Measurements from ENCODE around the gene SETD1B.

The SETD1B gene

DNA sequence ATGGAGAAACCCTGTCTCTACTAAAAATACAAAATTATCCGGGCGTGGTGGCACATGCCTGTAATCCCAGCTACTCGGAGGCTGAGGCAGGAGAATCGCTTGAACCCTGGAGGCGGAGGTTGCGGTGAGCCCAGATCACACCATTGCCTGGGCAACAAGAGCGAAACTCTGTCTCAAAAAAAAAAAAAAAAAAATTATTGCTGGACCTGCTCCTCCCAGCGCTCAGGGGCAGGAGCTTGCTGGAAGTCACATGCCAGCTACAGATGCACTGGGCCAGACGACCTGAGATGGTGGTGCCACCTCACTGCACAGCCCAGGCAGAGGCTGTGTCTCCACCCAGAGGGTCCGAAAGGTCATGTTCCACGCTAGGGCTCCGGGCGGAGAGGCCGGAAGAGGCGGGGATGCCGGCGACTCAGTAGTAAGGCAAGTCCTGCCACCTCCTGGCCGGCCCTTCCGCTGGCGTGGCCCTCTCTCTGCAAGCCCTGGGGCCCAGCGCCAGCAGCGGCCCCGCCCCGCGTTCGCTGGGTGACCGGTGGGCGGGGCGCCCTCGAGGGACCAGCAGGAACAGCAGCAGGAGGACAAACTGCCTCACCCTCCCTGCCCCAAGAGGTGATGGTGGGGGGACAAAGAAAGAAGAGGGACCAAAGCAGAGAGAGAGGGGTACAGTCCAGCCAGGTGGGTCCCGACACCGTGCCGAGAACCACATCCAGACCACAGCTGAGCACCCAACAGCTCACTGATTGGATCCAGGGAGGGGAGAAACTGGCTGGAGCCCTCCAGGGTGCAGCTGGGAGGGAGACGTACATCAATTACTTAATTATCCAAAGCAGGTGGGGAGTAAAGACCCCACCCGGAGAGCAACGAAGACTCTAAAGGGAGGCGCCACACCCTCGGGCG lies 6.7 kb upstream of the SETD1B start:
- no peak for DNase-seq

DNA sequence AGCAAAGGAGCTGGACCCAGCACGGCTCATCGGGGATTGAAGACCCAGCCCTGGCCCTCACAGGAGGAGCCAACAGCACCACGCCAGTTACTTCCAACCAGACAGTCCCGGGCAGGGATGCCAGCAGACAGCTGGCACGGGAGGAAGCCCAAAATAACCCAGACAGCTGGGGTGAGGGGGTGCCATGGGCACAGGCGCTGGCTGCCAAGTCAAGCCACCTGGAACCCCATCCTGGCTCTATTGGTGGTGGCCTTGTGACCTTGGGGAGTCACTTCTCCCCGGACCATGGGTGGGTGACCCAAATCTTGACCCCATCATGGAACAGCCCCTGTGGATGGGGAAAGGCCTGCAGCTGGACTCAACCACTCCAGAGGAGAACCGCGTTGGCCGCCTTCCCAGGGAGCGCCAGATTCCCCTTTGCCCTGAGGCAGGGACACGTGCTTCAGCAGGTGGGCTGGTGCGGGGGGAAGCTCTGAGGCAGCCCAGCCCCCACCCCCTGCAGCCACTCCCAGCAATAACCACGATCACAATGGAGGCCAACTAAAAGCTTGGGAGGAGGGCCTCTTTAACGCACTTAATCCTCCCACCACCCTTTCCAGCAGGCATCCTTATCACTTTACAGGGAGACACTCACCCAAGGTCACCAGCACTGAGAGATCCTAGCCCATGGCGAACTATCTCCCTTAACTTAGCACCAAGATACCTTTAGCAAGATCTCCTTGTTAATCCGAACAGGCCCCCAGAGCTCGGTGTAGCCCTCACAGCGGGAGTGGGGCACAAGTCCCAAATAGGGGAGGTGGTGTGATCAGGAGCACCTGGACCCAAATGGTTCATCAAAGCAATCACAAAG lies 5.6 kb upstream of the SETD1B start:
- no peak for DNase-seq

DNA sequence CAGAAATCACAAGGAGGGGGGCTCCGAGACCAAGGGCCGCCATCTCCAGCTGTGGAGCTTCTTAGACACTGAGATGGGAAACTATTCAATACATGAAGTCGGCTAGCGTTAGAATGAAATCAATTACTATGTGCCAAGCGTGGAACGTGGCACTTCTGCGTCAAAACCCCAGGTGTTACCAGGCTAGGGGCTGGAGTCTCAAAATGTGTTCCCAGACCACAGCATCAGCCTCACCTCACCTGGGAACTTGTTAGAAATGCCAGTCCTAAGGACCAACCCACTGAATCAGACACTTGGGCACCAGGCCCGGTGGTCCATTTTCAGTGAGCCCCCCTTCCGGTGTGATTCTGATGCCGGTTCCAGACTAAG lies 5.0 kb upstream of the SETD1B start:
- no peak for DNase-seq

DNA sequence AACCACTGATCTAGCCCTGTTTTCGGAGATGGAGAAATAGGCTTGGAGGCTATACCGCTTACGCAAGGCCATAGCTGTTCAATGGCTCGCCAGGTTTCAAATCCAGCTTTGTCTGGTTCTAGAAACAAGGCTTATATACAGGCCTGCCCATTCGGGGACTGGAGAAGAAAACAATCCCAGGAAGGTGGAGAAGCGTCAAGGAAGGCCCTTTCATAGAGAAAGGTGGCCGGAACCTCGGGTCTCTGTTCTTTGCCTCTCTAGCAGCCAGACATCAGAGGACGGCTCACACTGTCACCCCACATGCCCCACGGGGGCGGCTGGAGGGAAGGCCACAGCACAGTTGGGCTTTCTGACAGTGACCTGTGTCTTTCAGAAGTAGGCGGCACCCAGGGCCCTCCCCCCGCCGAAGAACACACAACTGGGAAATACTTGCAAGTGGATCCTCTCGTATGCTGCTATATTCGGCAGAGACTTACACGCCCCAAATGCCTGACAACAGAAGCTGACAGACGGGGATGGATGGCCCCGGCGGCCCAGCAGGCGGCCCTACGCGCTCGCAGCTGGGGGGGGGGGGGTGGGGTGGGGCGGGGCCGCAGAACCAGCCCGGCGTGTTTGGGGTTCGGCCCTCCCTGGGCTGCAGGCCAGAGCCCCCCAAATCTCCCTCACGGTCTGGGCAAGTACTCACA lies 4.5 kb upstream of the SETD1B start:
- peak; percentile 79 for DNase-seq

DNA sequence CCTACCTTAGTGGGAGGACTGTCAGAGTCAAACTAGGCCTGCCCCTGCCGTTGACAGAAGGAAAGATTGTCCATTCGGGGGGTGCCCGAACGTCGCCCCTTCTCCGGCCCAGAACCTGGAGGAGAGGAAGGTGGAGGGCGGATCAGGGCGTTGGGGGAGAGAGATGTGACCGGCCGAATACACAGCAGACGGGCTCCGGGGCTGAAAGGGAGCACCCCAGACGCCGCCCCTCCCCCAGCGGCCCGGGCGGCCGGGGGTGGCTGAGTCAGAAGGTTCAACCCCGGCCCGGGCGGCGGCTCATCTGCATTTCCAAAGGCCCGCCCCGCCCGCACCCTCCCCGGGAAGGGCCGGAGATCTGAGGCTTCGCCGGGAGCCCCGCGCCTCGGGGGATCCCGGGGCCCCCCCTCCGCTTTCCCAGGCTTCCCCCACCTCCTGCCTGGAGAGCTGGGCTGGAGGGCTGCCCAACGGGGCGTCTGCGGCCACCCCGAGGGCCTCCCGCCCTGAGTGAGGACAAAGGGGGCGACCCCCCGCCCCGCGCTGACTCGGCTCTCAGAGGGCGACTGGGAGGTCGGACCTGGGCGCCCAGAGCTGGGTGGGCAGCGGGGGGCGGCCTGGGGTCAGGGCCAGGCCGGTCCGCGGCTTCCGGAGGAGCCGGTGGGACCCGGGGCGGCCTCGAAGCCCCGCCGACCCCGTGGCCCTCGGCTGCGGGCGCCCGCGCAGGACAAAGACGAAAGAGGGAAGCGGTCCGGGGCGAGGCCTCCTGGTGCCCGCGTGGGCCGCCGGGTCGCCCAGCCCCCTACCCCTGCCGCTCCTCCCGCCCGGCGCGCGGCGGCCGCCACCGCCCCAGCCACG lies 3.7 kb upstream of the SETD1B start:
- peak; percentile 80 for DNase-seq

DNA sequence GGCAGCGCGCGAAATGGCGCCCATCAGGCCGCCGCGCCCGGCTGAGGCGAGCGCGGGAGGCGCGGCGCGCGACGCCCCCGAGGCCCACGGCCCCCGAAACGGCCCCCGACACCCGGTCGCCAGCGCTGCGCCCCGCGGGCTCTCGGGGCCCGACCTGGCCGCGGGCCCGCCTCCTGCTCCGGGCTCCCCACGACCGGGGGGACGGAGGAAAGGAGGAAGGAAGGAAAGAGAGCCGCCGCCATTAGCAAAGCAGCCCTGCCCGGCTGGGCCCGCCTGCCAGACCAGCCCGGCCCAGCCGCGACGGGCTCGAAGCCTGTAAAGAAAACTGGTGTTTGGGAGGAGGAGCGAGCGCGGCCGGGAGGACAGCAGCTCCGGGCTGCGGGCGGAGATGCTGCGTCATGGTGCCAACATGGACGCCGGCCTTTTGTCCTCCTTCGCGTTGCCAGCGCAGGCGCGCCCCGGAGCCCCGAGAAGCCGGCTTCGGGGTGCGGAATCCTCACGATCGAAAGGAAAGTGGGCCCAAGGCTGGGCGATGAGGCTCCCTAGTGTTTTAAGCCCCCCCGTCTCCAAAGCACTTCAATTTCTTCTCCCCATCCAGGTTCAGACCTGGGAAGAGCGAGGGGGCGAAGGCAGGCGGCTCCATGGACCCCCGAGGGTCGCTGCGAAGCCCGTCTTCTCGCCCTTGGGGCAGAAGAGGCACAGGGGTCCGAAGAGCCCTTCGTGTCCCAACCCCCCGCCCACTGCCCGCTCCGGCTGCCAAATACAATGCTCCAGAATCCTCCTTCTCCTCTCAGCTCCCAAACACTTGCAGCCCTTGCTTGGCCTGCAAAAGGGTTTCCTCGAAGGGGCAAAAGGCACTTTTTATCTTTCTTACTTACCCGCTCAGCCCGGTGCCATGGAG lies 2.9 kb upstream of the SETD1B start:
- peak; percentile 81 for DNase-seq

DNA sequence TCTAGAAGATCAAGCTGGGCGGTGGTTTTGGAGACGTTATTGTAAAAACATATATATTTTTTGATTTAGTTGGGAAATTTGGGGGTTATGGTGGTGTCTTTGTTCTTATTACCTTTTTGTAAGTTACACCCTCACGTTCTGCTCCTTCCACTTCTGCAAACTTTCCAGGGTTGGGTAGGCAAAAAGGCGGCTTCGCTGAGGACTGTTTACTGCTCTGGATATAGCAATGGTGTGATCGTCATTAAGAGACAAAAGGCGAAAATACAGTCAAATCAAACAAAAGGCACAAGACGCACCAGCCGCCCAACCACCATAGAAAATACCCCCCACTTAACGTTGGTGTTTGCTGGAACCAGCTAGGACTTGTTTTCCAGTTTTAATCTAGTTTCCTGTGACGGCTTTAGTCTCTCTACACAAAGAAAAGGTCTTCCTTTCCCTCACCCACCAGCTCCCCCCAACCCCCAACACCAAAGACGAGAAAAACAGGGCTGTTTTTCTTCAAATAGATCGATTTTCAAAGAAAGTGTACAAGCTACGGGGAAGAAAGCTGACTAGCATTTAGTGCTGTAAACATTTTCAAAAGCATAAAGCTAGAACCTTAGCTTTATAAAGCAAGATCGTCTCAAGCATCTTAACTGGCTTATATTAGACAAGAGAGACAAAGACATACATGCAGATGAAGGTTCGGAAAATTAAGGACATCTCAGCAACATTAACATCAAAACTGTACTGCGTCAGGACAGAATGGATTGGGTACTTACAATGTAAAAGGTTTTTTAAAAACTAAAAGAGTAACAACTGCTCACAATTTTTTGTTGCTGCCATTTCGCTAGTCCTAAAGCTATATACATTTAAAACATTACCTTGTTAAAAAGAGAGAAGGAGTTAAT lies 2.0 kb upstream of the SETD1B start:
- DNase-seq, result peak; percentile 84

DNA sequence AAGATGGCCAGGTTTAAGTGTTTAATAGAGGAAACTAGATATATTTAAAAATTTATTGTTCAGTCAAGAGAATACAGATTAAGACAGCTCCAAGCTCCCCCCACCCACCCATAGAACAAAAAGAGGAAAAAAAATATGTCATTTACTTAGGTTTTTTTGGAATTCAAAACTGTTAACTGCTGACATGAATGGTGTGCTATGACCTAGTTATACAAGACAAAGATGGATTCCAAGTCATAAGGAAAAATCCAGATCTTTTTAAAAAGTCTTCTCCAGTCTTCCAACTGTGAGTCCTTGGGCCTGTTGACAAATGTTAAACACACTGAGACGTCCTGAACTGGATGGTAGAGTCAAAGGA lies 1.3 kb upstream of the SETD1B start:
- DNase-seq, result no peak

DNA sequence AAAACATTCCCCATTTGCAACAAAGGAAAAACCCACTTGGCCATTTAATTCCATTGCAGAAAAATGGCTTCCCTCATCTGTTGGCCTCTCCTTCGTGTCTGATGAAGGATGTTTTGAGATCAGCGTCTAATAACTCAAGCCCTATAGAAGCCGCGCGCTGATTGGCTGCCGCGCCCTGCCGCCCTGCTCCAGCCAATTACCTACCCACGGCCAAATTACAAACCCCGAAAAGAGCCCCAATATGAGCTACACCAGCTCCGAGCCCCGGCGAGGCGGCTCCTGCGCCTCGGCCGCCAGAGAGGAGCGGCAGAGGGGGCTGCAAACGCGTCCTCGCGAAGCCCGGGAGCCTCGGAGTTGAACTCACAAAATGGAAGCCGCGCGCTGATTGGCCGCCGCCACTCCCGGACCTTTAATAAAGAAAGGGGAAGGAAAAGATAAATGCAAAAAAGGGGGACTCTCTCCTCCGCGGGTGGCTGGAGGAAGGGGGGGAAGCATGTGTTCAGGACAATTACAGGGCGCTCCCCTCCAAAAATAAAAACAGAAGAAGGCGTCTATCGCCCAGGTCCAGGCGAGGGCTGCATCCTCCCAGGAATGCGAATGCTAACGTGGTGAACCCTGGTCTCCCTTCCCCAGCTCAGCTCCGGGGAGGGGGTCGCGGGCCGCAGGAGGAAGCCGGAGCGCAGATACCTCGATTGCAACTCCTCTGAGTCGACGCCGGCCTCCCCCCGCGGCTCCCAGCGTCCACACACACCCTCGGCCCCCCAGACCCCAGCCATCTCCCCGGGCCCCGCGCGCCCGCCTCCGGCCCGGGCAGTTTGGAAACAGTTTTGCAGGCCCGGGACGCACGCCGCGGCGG lies 738 bp upstream of the SETD1B start:
- peak; percentile 94 for DNase-seq

DNA sequence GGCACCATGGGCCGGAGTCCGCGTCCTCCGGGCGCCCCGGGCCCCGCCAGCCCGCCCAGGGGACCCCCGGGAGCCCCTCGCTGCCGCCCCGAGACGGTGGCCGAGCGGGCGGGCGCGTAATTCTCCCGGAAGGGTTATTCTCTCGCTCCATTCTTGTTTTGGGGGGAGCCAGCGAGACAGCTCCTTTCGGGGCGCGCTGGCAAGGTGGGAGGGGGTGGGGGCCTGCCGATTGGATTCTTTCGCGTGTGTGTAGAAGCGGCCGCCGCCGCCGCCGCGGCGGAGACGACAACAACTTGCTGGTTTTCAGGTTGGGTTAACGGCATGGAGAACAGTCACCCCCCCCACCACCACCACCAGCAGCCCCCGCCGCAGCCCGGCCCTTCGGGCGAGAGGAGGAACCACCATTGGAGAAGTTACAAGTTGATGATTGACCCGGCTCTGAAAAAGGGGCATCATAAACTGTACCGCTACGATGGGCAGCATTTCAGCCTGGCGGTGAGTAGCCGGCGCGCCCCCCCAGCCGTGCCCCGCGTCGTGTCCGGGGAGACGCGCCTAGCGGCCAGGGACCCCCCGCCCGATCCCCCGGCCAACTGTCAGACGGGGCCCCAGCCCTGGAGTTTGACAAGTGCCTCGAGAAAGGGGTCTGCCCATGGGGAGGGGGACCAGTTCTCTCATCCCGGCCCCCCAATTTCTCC lies 755 bp downstream of the SETD1B start:
- DNase-seq, result peak; percentile 75

DNA sequence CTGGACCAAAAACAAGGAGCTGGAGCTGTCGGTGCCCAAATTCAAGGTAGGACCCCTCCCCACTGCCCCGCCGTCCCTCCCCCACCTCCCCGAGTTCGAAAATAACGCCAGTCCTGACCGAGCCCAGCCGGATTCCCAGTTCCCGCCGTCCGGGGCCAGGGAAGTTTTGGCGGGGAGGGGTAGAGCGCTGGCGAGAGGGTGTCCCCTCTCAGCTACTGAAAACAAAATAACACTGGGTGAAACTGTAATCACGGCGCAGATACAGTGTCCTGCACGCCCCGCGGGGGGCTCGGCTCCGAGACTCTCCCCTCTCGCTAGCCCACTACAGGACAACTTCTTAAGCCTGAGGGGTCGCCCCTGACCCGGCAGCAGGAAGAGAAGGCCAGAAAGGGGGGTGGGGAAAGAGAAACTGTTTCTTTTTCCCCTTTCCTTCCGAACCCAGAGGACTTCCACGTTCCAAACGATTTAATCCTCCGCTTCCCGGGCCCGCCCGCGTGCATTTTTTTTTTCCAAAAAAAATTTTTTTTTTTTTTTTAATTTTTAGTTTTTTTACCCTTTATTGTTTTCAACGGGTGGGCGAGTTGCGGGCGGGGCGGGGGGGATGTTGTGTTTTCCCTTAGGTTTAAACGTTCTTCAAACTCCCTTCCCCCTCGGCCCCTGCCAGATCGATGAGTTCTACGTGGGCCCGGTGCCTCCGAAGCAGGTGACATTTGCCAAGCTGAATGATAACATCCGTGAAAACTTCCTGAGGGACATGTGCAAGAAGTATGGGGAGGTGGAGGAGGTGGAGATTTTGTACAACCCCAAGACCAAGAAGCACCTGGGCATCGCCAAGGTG lies 1.6 kb downstream of the SETD1B start:
- DNase-seq, result no peak

DNA sequence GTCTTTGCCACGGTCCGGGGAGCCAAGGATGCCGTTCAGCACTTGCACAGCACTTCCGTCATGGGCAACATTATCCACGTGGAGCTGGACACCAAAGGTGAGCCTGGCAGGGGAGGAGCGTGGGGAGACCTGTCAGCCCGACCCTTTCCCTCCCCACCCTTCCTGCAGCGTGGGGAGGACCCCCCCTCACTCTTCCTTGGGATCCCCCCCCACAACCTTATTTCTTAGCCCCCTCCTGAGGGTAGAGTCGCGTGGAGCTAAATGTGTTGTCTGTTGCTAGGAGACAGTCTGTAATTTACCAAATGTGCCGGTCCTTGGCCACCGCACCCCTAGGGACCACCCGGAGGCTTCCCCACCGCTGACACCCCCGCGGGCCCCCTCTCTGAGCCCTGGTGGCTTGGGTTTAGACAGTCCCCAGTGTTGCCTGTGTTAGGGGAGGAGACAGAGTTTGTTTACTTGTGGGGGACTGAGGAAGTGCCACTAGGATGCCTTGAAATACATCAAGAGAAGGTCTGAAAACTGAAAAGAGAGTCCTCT lies 2.3 kb downstream of the SETD1B start:
- peak; percentile 82 for DNase-seq

DNA sequence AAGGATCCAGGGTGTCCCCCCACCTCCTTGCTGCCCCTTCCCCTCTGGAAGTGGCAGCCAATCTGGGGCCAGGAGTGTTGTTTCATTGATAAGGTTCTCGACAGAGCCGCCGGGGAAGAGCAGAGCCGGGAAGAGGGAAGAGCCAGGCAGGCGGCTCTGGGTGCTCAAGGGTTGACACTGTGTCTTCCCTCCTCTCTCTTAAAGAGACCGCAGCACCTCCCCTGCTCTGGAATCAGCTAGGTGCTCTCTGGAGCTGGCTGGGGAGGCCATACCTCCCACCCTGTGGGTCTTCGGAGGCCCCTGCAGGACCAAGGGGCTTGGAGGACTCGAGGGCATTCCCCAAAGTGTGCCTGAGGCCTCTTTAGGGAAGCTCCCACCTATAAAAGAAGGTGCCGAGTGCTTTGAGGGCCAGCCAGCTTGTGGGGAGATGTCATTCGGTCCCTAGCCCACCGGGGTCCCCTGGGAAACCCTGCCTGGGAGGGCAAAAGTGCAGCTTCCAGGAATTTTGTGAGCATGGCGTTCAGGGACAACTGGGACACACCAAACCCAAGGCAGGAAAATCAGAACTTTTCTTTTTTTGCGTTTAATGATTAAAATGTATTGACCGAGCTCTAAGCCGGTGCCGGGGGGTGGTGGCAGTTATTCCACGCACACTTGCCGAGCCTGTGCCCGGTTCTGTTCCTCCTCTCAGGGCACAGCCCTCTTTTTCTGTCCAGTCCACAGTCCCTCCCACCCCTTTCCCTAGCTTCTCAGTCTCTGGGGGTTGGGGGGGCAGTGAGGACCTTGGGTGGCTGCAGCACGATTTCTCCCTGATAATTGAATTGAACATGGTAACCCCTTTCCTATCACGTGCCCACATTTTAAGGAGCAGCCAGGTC lies 3.0 kb downstream of the SETD1B start:
- no peak for DNase-seq

DNA sequence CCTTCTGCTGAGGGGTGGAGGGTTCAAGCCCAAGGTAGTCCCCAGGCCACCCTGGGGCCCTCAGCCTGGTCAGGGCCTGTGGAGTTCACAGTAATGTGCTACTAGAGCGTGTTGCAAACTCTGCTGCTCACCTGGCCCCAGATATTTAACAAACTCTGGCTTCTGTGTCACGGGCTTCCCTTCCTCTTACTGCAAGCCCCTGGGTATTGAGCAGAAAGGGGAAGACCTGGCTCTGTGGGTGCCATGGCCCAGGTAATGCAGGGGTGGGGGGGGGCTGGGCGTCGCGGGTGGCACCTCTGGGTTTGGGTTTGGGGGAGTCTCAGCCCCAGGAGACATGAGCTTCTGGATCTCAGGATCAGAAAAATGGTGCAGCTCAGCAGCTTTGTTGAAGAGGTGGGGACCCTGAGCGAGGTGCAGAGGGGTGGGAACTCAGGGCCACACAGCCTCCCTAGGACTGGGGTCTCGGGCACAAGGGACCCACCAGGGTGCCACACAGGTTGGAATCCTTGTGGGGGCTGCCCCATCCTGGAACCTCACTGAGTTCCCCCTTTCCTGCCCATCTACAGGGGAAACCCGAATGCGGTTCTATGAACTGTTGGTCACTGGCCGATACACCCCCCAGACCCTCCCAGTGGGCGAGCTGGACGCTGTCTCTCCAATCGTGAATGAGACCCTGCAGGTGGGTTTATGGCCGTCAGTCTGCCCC lies 4.0 kb downstream of the SETD1B start:
- no peak for DNase-seq

DNA sequence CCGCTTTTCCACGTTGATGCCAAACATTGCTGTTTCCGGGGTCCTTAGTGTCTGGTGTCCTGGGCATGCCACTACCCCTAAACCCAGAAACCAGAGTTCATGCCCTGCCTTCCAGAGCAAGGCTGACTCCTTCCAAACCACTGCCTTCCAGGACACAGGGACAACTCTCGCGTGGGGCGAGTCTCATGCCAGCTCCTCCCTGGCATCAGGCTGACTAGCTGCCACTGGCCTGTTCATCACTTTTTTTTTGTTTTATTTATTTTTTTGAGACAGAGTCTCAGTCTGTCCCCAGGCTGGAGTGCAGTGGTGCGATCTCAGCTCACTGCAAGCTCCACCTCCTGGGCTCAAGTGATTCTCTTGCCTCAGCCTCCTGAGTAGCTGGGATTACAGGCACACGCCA lies 4.8 kb downstream of the SETD1B start:
- DNase-seq, result no peak

DNA sequence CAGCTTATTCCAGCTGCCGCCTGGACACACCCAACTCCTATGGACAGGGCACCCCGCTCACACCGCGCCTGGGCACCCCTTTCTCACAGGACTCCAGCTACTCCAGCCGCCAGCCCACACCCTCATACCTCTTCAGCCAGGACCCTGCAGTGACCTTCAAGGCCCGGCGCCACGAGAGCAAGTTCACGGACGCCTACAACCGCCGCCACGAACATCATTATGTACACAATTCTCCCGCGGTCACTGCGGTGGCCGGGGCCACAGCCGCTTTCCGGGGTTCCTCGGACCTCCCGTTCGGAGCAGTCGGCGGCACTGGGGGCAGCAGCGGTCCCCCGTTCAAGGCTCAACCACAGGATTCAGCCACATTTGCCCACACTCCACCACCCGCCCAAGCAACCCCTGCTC lies 5.9 kb downstream of the SETD1B start:
- no peak for DNase-seq
